Measurements from ENCODE around the gene BNIP3. TPM values are rescaled to one million over a fixed set of nuclear protein-coding genes. Genes with fewer than 3 reads are reported as not detected.

Gene BNIP3
- total and polyA plus RNA-seq, 2 of the 13 experiments (the other 11 are each of a cell fraction or from before 2014, with no cell fraction given), result 73.7 to 223 TPM

DNA sequence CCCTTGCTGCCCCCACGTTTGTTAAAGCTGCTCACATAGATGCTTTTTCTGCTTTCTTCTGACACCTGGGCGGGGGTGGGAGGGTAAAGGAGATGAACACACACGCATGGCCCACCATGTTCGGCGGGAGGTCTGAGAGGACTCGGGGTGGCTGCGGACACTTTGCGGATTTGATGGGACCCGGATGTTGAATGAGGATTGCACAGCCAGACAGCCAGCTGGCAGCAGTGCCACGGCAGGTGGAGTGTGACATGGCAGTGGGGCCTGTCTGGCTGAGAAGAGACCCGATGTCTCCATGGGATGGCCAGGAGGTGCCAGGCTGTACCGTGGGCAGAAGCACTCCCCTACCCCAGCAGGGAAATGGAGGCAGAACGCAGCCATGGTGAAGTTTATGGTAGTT lies 49.7 kb downstream of the BNIP3 start:
- Histone ChIP-seq H2AFZ (ENCODE audit: low read length) (no peak overlapping the region), H3K4me3 (replicated peaks in 1 of 3; ENCODE audit: insufficient read depth in 1 of 3, low read depth in 2 of 3, low read length in 3 of 3) (no peak overlapping the region), H3K9ac (ENCODE audit: insufficient read depth, low read depth, low read length) (no peak overlapping the region), H4K20me1 (ENCODE audit: insufficient read depth, low read length) (peaks cover 62% of the 10 kb centered on the region; the same call in 1 of the 2 replicates), H3K79me2 (ENCODE audit: insufficient read depth, low read length) (peaks cover 81% of the 10 kb centered on the region), H3K4me1 (ENCODE audit: insufficient read depth, low read length) (peaks cover 15% of the 10 kb centered on the region), H3K9me3 (ENCODE audit: low read length) (no peaks in the 10 kb centered on the region), H3K36me3 (replicated peaks in 1 of 2; ENCODE audit: control insufficient read depth in 1 of 2, insufficient read depth in 2 of 2, low read length in 2 of 2) (peaks cover 6 to 30% of the 10 kb centered on the region in 2 experiments; a peak in 4 of 5 replicates), H3K27ac (ENCODE audit: extremely low read length, insufficient read depth, low read length) (no peak overlapping the region), H3K27me3 (ENCODE audit: control insufficient read depth in 1 of 2, insufficient read depth in 2 of 2, low read length in 2 of 2) (no peaks in the 10 kb centered on the region), H3K4me2 (ENCODE audit: low read depth, low read length) (no peak overlapping the region)
- no peak for ATAC-seq
- ChIA-PET POLR2A (no interaction called here), CTCF (ENCODE audit: low intra/inter-chr PET ratio, low total read pairs) (no interaction called here)
- 98% methylated on average over 13 of the region's 13 CpGs for WGBS (ENCODE audit: low lambda C conversion rate)
- FAIRE-seq, result no peak
- no peak for TF ChIP-seq RAD51 (IDR thresholded peaks at IDR 0.05; ENCODE audit: borderline replicate concordance)
- TF ChIP-seq RELA (CRISPR knock-in tag; IDR thresholded peaks at IDR 0.05), result no peak
- no peak for TF ChIP-seq FOXK2 (IDR thresholded peaks at IDR 0.05)
- TF ChIP-seq POLR2AphosphoS5 (IDR thresholded peaks at IDR 0.05; ENCODE audit: low read depth, low read length), result no peak
- no peak for TF ChIP-seq ZBTB20 (CRISPR knock-in tag; IDR thresholded peaks at IDR 0.05; ENCODE audit: borderline replicate concordance, low read depth)
- no peak for TF ChIP-seq ZNF136 (CRISPR knock-in tag; IDR thresholded peaks at IDR 0.05; ENCODE audit: low read depth)
- TF ChIP-seq, protein P1, sequence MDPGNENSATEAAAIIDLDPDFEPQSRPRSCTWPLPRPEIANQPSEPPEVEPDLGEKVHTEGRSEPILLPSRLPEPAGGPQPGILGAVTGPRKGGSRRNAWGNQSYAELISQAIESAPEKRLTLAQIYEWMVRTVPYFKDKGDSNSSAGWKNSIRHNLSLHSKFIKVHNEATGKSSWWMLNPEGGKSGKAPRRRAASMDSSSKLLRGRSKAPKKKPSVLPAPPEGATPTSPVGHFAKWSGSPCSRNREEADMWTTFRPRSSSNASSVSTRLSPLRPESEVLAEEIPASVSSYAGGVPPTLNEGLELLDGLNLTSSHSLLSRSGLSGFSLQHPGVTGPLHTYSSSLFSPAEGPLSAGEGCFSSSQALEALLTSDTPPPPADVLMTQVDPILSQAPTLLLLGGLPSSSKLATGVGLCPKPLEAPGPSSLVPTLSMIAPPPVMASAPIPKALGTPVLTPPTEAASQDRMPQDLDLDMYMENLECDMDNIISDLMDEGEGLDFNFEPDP (CRISPR knock-in tag; conservative IDR thresholded peaks at IDR 0.05), result no peak
- no peak for TF ChIP-seq STAT5B (CRISPR knock-in tag; IDR thresholded peaks at IDR 0.05)
- TF ChIP-seq CBX1 (IDR thresholded peaks at IDR 0.05; ENCODE audit: low read depth), result no peak
- DNase-seq (ENCODE audit: low spot score), result no peak
- in situ Hi-C loops (cut with HindIII; ENCODE audit: extremely low pct_ligation_motif_present, low pct_unique_long_range_greater_than_20kb), result no loop called here
- intact Hi-C loops (cut with micrococcal nuclease; ENCODE audit: unreplicated experiment), result no loop called here
- no TSS peak for BruUV-seq (replicated peaks)

Measured in HepG2 (cell line).